ENCODE data around the gene RNF169.
A peak's percentile ranks its signal among the peaks of the same experiment; 100 is the strongest.

The RNF169 gene

GRCh38 chr11:74719011-74719410, 29.6 kb upstream of the RNF169 start:
- no peak overlapping the region for H3K4me3 ChIP-seq (ENCODE audit: control insufficient read depth, low read depth, low read length)
- no peak for DNase-seq (ENCODE audit: low read depth)
- TF ChIP-seq CTCF (conservative IDR thresholded peaks at IDR 0.05; ENCODE audit: control insufficient read depth, insufficient read depth, low read depth, low read length) = no peak

- DNase-seq (ENCODE audit: low read depth) = peak; percentile 17
- no peak for TF ChIP-seq CTCF (conservative IDR thresholded peaks at IDR 0.05; ENCODE audit: control insufficient read depth, insufficient read depth, low read depth, low read length)
Observed at GRCh38 chr11:74720596-74721478, 27.8 kb upstream of the RNF169 start.

GRCh38 chr11:74721479-74721835, 27.2 kb upstream of the RNF169 start:
- DNase-seq (ENCODE audit: low read depth) = no peak
- no peak for TF ChIP-seq CTCF (conservative IDR thresholded peaks at IDR 0.05; ENCODE audit: control insufficient read depth, insufficient read depth, low read depth, low read length)
- H3K4me3 ChIP-seq (ENCODE audit: control insufficient read depth, low read depth, low read length) = no peak overlapping the region

More at GRCh38 chr11:74720596-74721478, 27.8 kb upstream of the RNF169 start:
- H3K4me3 ChIP-seq (ENCODE audit: control insufficient read depth, low read depth, low read length) = no peak overlapping the region

GRCh38 chr11:74723511-74723910, 25.1 kb upstream of the RNF169 start:
- no peak for TF ChIP-seq CTCF (conservative IDR thresholded peaks at IDR 0.05; ENCODE audit: control insufficient read depth, insufficient read depth, low read depth, low read length)
- no peak overlapping the region for H3K4me3 ChIP-seq (ENCODE audit: control insufficient read depth, low read depth, low read length)
- no peak for DNase-seq (ENCODE audit: low read depth)

- no peak for DNase-seq (ENCODE audit: low read depth)
- H3K4me3 ChIP-seq (ENCODE audit: control insufficient read depth, low read depth, low read length) = no peak overlapping the region
- TF ChIP-seq CTCF (conservative IDR thresholded peaks at IDR 0.05; ENCODE audit: control insufficient read depth, insufficient read depth, low read depth, low read length) = no peak
Observed at GRCh38 chr11:74725701-74726100, 22.9 kb upstream of the RNF169 start.

GRCh38 chr11:74726547-74727182, 22.0 kb upstream of the RNF169 start:
- peak; percentile 71 for DNase-seq (ENCODE audit: low read depth)
- TF ChIP-seq CTCF (conservative IDR thresholded peaks at IDR 0.05; ENCODE audit: control insufficient read depth, insufficient read depth, low read depth, low read length) = peak; percentile 96
- H3K4me3 ChIP-seq (ENCODE audit: control insufficient read depth, low read depth, low read length) = no peak overlapping the region

All from fibroblast of mammary gland (primary cell).